ENCODE results near the gene TTBK2.

- no peak for TF ChIP-seq CTCF (IDR thresholded peaks at IDR 0.05 in 8 of 11, conservative IDR thresholded peaks at IDR 0.05 in 3 of 11)
- no peak for TF ChIP-seq POLR2A (IDR thresholded peaks at IDR 0.05)
- TF ChIP-seq POLR2AphosphoS5 (IDR thresholded peaks at IDR 0.05) = no peak
Measured at GRCh38 chr15:42692997-42693396, 227.6 kb downstream of the TTBK2 start.
